ENCODE results near the gene SACM1L. TPM values are rescaled to one million over a fixed set of nuclear protein-coding genes. Genes with fewer than 3 reads are reported as not detected.
A peak's percentile ranks its signal among the peaks of the same experiment; 100 is the strongest.

SACM1L gene
- 10 to 100 TPM; 42.8 to 45.3 TPM for total RNA-seq
- long read RNA-seq, donor 1, transcript SACM1L-201 (20 exons, 3,723 nt) = major isoform, 11 of 18 reads
- long read RNA-seq, donor 1, partial matches to known transcripts = 3 of 18 reads
- long read RNA-seq, donor 1, other reads (novel, unspliced or antisense) = 4 of 18 reads
- long read RNA-seq, donor 2, partial matches to known transcripts = 2 of 5 reads
- long read RNA-seq, donor 2, other reads (novel, unspliced or antisense) = 0 of 5 reads

GRCh38 chr3:45688882-45689786 is at the start of gene SACM1L:
SACM1L (plus strand) TSS chr3:45689396; CDS start chr3:45689466, 70 bp downstream.
- intact Hi-C loops (cut with DNase I) = no loop called here
- DNase-seq (ENCODE audit: low spot score) = peak; percentile 99

GRCh38 chr3:45640091-45640507 is 49.1 kb upstream of the SACM1L start:
- intact Hi-C loops (cut with DNase I) = no loop called here

GRCh38 chr3:45640724-45641361 is 48.4 kb upstream of the SACM1L start:
- no peak for DNase-seq (ENCODE audit: low spot score)
- intact Hi-C loops (cut with DNase I) = no loop called here

More at GRCh38 chr3:45640091-45640507, 49.1 kb upstream of the SACM1L start:
- DNase-seq (ENCODE audit: low spot score) = no peak

- intact Hi-C loops (cut with DNase I) = loop anchor here in 1 of 2 donors (1.0 kb wide), 1 partner anchor 39 kb away; no protein-coding TSS in a partner anchor
- no peak for DNase-seq (ENCODE audit: low spot score)
Observed at GRCh38 chr3:45641756-45642155, 47.4 kb upstream of the SACM1L start.

GRCh38 chr3:45642731-45643152 is 46.5 kb upstream of the SACM1L start:
- intact Hi-C loops (cut with DNase I) = loop anchor here in 1 of 2 donors (1.0 kb wide), 1 partner anchor 40 kb away; no protein-coding TSS in a partner anchor
- DNase-seq (ENCODE audit: low spot score) = no peak

- no peak for DNase-seq (ENCODE audit: low spot score)
- intact Hi-C loops (cut with DNase I) = no loop called here
Observed at GRCh38 chr3:45644063-45644790, 45.0 kb upstream of the SACM1L start.

GRCh38 chr3:45644791-45645201 is 44.4 kb upstream of the SACM1L start:
- intact Hi-C loops (cut with DNase I) = no loop called here
- no peak for DNase-seq (ENCODE audit: low spot score)

- intact Hi-C loops (cut with DNase I) = no loop called here
- DNase-seq (ENCODE audit: low spot score) = no peak
Observed at GRCh38 chr3:45646051-45646585, 43.1 kb upstream of the SACM1L start.

- no peak for DNase-seq (ENCODE audit: low spot score)
- intact Hi-C loops (cut with DNase I) = no loop called here
Observed at GRCh38 chr3:45647148-45647619, 42.0 kb upstream of the SACM1L start.

GRCh38 chr3:45653205-45653604 is 36.0 kb upstream of the SACM1L start:
- no peak for DNase-seq (ENCODE audit: low spot score)
- intact Hi-C loops (cut with DNase I) = loop anchor here in 1 of 2 donors (2.0 kb wide), 1 partner anchor 58 kb away; the partner anchor contains the start of gene LIMD1

GRCh38 chr3:45654397-45654944 is 34.7 kb upstream of the SACM1L start:
- no peak for DNase-seq (ENCODE audit: low spot score)
- intact Hi-C loops (cut with DNase I) = no loop called here

GRCh38 chr3:45655906-45656305 is 33.3 kb upstream of the SACM1L start:
- DNase-seq (ENCODE audit: low spot score) = no peak
- intact Hi-C loops (cut with DNase I) = loop anchor here (2.0 to 5.0 kb wide), 3 partner anchors 64 to 145 kb away; partner anchors contain the start of gene LIMD1 (in 1 of the 2)

GRCh38 chr3:45656575-45657363 is 32.4 kb upstream of the SACM1L start:
- DNase-seq (ENCODE audit: low spot score) = peak; percentile 97
- intact Hi-C loops (cut with DNase I) = loop anchor here (2.0 to 5.0 kb wide), 3 partner anchors 64 to 146 kb away; partner anchors contain the start of gene LIMD1 (in 1 of the 2)

GRCh38 chr3:45657853-45658252 is 31.3 kb upstream of the SACM1L start:
- DNase-seq (ENCODE audit: low spot score) = no peak
- intact Hi-C loops (cut with DNase I) = loop anchor here (2.0 to 5.0 kb wide), 3 partner anchors 66 to 147 kb away; partner anchors contain the start of gene LIMD1 (in 1 of the 2)

- DNase-seq (ENCODE audit: low spot score) = peak; percentile 91
- intact Hi-C loops (cut with DNase I) = loop anchor here (5.0 to 10.0 kb wide), 3 partner anchors 68 to 625 kb away; partner anchors contain the start of gene LIMD1 (in 1 of the 2)
Observed at GRCh38 chr3:45659661-45660566, 29.3 kb upstream of the SACM1L start.

GRCh38 chr3:45660567-45660901 is 28.7 kb upstream of the SACM1L start:
- intact Hi-C loops (cut with DNase I) = loop anchor here in 1 of 2 donors (10.0 kb wide), 1 partner anchor 626 kb away; no protein-coding TSS in a partner anchor
- DNase-seq (ENCODE audit: low spot score) = no peak
